GM18870 (cell line): ENCODE data around the gene SPATA18.
A peak's percentile ranks its signal among the peaks of the same experiment; 100 is the strongest.

Experiments used
- ATAC-seq: cut with Tn5 transposase; IDR thresholded peaks from one replicate; pipeline ENCODE4 v1.9.1; 2021; ENCODE audit warnings: moderate library complexity; ENCODE audit not compliant: unreplicated experiment

The SPATA18 gene, protein sequence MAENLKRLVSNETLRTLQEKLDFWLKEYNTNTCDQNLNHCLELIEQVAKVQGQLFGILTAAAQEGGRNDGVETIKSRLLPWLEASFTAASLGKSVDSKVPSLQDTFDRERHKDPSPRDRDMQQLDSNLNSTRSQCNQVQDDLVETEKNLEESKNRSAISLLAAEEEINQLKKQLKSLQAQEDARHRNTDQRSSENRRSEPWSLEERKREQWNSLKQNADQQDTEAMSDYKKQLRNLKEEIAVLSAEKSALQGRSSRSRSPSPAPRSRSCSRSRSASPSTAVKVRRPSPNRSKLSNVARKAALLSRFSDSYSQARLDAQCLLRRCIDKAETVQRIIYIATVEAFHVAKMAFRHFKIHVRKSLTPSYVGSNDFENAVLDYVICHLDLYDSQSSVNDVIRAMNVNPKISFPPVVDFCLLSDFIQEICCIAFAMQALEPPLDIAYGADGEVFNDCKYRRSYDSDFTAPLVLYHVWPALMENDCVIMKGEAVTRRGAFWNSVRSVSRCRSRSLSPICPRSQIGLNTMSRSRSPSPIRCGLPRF

DNA sequence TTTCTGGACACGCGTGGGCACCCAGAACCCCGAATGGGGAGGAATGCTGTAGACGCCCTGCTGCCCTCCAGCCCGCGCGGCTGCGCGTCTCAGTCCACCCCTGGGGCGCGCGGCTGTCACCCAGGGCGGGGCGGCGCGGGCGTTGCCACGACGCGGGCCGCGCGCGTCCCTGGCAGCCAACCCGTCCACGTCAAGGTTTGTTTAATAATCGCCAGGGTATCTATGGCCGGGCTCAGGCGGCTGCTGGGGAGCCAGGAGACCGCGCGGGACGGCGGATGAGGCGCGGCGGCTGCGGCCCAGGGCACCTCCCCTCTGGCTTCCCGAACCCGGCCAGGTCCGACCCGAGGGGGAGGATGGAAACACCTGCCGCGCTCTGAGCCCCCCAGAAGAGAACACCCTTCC is at the start of gene SPATA18:
Gene SPATA18 (plus strand): TSS at position 92 of the 402 bp plus-strand sequence. CDS start 401 bp downstream, outside the sequence.
- ATAC-seq: peak; percentile 31

DNA sequence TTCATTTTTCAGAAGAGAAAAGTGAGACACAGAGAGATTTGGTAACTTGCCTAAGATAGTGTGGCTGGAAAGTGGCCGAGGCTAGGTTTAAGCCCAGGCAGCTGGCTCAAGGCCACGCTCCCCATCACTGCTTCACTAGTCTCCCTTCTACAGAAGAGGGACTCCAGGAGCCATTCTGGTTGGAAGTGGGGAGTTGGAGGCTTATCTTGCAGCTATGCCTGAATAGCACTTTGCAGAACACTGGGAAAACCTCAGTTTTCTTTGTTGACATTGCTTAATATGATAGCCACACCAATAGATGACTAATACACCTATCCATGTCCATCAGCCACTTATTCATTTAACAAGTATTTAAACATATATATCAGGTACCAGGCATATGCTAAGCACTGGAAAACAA is 49.5 kb upstream of the SPATA18 start:
- no peak for ATAC-seq

DNA sequence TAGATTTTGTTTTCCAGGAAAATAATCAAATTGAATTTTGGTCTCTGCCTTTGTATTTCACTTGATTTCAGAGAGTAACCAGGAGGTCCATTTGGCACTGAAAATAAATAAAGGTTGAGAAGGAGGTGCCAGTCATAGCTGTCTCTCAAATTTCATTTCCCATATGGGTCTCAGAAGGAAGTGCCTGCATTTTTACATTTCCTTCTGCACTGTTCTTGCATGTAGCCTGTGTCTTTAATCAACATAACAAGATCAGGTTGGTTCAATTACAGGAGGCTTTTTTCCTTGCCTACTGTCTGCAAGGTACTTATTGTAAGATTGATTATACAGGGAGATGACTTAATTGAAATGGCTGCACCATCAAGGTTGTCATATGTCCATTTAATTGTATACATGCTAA is 46.7 kb upstream of the SPATA18 start:
- no peak for ATAC-seq

DNA sequence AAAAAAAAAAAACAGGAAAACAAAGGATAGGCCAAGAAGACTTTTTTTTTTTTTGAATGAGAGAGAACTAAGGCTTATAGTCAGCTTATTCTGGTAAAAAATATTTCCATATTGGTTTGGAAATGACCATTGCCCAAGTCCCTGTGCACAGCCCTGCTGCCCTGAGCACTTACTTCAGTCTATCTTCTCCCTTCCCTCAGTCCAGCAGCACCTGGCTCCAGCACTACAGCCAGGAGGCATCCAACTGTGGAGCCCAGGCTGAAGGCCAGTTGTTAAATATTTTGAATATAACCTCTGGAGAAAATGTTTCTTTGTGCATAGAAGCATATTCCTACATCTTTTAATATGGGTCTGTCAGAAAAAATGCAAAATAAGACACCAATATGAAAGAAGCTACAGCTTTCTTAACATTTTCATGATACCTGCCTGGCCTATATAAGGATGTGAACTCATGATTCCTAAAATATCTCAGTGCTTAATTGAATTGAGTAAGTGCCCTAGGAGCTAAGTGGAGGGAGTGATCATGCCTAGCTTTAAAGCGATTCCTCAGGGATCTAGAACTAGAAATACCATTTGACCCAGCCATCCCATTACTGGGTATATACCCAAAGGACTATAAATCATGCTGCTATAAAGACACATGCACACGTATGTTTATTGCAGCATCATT is 45.4 kb upstream of the SPATA18 start:
- no peak for ATAC-seq

DNA sequence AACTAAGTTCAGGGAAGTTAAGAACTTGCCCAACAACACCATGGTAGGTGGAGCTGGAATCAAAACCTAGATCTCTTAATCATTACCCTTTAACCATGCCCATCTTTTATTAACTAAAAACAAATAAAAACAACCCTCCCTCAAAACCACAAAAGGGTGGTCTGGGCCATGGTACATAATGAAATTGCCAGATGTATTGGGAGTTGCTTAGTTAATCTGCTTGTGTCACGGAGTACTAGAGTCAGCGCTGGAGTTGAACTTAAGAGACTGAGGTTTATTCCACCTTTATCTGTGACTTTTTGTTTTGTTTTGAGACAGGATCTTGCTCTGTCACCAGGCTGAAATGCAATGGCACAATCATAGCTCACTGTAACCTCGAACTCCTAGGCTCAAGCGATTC is 44.2 kb upstream of the SPATA18 start:
- ATAC-seq: no peak

DNA sequence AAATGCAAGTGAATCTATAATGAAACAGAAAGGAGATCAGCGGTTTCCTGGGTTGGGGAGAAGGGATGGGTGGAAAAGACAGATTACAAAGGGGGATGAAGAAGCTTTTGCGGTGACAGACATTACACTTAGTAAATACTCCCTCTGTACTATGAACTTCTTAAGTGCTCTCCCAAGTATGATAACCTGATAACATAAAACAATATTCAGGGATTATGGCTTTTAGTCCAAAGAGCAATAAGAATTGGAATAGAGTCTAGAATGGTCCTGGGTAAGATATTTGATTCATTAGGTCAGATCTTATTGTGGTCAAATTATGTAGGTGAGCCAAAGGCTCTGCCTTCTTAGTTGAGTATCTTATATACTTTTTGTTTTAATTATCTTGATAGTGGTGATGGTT is 40.1 kb upstream of the SPATA18 start:
- no peak for ATAC-seq

DNA sequence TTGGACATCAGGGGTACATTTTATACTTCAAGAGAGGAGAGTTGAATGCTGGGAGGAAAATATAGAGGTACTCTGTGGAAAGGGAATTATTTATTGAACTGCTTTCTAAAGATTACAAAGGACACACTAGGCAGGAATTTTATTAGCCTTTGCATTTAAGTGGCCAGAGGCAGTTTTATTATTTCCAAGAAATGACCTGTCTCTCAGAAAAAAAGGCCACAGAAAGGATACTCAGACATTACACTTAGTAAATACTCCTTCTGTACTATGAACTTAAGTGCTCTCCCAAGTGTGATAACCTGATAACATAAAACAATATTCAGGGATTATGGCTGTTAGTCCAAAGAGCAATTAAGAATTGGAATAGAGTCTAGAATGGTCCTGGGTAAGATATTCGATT is 38.5 kb upstream of the SPATA18 start:
- no peak for ATAC-seq

DNA sequence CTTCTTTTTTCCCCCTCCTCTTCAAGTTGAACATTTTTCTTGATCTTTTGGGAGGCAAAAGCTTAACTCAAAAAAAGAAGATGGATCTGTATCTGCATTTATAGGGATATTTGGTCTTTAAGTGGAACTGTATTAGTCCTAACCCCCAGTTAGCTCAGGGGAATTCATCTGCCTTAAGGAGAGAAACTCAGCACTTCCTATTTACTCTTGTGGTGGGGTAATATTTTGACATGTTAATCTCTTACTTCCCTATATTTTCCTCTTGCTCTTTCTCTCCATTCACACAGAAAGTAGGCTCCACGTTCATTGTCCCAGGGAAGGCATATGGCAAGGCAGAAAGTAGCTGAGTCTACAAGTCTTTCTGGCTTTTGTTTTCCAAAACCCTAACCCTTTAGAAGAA is 36.2 kb upstream of the SPATA18 start:
- ATAC-seq: no peak

DNA sequence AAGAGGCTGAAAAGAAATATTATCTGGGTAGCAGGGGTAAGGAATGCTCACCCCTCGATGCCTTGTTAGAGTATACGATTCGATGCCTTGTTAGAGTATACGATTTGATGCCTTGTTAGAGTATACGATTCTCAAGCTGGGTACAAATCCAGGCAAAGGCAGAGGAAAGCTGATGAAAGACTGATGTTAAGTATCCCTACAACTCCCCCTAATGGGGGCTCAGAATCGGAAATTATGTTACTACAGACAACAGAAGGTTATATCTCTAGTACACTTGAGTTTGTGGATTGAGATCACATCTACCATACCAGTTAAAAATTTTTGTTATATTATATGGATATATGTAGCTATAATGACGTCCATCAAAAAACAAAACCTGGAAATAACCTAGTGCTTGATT is 35.7 kb upstream of the SPATA18 start:
- no peak for ATAC-seq

DNA sequence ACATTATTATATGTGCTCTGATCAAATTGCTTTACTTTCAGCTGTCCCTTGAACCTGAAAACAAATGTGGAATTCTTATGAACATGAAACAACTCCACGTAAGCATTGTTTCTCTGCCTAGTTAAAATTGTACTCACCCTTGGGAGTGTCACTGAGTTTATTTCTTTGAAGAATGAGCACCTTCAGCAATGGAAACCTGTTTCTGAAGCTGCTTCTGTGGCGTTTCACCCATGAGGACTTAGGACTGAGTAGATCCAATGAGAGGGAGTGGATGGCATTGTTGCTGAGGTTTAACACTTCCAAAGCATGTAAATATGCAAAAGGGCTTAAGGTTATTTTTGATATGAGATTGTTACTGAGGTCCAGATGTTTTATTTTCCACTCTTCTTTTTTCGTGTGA is 34.1 kb upstream of the SPATA18 start:
- ATAC-seq: no peak

DNA sequence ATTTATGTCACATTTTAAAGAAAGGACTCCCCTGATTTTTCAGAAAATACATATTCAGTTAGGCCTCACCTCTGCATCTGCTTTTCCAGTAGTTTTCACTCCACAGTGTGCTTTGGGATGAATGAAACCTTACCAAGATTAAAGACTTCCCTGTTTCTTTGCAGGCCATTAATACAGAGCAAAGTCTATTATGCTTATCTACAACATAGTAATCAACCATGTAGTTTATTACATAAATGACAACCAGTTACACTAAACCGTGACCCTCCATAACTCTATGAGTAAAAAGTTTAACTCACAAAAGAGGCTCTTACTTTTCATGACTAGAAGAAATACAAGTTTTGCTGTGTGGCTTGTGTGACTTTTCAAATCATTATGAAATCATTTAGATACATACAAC is 33.3 kb upstream of the SPATA18 start:
- no peak for ATAC-seq

DNA sequence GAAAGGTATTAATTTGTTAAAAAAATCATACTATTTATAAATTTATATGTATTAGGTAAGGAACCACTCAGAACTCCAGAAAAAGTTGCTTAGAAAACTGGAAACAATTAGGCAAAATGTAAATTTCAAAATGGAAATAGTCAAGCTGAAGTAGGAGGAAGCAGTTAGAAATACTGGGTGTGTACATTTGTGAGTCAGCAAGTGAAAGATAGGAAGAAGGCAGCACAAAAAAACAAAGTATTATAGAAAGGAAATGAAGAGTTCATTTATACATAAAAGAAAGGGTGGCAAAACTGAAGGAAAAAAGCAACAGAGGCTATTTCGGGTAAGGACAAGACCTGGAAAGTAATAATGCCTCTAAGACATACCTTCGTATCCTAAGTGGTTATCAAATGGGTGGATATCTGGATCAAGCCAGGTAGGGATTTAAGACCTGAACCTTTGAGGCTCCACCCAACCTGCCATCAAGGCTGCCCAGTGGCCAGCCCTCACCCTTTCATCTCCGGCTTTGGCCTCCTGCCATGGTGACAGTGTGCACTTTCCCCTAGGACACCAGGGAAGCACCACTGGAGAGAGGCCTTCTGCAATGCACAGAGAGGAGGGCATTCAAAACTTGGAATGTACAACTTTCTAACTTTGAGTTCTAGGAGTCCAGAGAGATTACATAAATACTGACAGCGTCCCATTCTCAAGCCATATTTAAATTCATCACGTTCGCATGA is 31.0 kb upstream of the SPATA18 start, which contains the start of gene LRRC66:
Gene LRRC66 (minus strand): TSS at position 428 of the 722 bp plus-strand sequence. CDS start 2,750 bp downstream, outside the sequence.
- ATAC-seq: no peak

DNA sequence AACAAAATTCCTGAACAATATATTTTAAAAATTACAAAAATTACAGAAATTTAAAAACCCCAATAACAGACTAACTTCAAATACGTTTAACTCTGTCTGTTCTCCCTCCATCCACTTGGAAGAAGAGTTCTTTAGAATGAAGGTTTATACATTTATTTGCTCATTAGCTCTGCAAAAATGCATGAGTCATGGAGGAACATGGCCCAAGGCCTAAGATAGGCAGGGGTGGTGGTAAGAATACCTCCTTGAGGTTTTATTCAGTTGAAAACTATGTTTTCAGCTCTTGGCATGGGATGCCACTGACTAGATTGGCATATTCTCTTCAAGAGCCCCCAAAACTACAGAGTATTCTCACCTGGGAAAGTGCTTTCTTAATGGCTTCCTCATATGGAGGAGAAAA is 22.1 kb upstream of the SPATA18 start:
- ATAC-seq: no peak

DNA sequence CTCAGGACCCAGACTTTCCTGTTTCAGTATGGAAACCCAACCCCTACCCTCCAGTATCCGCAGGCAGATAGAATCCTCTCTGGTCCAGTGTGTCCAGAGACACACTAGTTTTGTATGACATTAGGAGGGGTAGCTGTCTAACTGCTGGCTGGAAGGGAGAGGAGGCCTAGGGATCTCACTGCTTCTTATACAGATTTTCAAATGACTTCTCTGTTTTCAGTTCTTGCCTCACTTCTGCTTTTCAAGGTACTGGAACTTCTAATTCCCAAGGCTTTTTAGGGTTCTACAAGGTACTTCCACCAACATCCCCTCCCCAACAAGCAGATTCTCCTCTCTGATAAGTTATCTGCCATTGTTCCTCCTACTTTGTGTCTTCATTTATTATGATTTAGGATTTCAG is 19.1 kb upstream of the SPATA18 start:
- ATAC-seq: no peak

DNA sequence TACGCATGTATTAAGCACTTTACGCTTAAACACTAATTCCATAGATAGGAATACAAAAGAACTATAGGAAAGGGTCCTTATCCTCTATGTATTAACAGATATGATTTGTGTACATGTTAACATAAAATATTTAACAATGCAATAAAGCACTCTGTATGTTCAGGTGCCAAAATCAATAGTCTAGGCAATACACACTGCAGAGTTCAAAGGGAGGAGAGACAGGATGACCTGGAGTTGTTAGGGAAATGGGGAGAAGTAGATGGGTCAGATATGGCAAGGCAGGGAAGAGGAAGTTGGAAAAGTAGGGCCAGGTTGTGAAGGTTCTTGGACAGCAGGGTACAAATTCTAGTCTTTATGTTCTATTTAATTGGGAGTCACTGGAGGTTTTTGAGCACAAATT is 15.9 kb upstream of the SPATA18 start:
- ATAC-seq: no peak

DNA sequence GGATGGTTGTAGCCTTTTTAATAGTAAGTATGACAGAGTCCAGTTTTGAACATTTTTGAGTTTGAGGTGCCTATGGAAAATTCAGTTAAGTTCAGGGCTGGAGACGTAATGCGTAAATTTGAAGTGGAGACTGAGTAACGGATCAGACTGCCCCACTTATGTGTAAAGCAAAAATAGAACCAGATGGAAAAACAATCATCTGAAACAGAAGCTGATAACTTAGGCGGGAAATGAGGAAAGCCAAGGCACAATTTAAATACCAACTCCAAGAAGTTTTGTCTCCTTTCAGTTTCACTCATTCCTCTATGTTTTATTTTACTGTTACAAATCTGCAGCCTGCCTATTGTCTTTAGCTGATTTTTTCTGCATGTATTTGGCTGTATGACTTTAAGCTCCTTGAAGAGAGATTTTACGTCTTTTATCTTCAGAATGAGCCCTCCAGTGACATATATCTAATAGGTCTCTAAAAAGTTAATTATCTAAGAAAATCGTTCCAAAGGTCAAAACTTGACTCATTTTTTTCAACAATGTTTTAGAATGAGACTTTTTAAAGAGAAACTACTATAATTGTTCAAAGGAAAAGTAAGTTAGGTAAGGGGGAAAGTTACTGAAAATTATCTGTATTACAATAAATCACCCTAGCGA is 14.1 kb upstream of the SPATA18 start:
- ATAC-seq: no peak

DNA sequence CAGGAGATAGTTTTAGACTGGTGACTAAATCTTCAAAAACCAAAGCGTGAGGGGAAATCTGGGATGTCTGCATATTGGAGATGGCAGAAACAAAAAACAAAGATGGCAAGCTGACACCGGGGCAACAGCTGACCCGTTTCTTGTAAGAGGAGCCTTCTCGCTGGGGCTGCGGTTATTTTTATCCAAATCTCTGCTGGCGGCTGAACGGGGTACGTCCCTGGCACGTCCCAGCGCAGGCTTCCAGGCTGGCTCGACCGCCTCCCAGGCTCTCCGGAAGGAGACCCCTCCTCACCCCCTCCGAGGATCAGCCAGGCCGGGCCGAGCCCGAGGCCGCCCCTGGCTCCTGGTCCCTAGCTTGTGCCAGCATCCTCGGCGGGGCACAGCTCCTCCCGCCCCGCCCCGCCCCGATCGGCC is 13.4 kb upstream of the SPATA18 start:
- ATAC-seq: peak; percentile 55

DNA sequence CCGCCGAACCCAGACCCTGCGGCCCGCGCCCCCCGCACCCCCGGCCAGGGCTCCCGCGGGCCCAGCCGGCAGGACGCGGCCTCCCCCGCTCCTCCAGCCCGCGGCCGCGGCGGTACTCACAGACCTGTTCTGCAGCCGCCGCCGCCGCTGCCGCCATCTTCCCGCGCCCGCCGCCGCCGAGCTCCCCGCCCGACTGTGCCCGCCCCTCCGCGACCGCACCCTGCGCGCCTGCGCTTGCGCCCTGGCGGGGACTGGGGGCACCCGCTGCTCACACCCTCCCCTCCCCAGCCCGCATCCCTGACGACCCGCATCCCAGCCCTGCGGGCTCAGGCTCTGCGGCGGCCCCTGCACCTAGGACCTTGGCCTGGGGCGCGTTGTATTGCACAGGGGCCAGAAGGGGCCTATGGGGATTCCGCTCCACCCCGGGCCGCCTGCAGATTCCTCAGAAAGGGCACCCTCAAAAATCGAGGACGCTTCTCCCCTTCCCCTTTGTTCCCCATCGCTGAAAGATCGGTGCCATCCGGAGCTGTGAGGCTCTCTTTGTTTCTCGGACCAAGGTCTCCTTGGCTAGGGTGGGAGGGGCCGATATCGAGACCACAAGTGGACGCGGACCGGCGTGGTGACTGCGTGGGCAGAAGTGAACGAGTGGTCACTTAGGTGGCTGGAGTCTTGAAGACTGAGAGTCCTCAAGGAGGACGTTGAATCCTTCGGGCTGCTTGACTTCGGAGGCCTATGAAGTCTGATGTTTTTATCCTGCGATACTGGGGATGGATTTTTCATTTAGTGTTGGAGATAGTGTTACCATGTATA is 12.8 kb upstream of the SPATA18 start, which contains the start of gene SGCB:
Gene SGCB (minus strand): TSS at position 197 of the 810 bp plus-strand sequence. CDS start 40 bp downstream, at position 157.
- peak; percentile 47 for ATAC-seq

DNA sequence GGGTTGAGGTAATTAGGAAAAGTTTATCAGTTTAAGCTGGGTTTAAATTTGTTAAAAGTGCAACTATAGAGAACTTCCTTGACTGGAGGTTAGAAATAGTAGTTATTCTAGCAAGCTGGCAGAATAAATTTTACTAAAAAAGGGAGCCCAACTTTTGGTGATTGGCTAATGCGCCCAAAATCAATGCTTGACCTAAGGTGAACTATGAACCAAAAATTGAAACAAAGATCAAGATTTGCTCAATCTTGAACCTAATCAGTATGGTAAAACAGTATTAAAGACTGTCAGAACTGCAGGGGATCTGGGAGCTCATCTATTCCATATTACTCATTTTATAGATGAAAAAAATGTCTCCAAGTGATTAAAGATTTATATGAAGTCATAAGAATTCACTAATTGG is 6.1 kb upstream of the SPATA18 start:
- ATAC-seq: no peak

DNA sequence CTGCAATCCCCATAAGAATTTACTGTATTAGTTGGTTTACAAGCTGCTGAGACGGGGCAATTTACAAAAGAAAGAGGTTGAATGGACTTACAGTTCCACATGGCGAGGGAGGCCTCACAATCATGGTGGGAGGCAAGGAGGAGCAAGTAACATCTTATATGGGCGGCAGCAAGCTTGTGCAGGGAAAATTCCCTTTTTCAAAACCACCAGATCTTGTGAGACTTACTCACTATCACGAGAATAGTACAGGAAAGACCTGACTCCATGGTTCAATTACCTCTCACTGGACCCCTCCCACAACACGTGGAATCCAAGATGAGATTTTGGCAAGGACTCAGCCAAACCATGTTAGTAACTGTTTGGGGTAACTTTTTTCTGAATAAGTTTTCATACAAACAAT is 1.8 kb upstream of the SPATA18 start:
- no peak for ATAC-seq
